ENCODE measurements around the gene NECTIN3.

Gene NECTIN3, protein sequence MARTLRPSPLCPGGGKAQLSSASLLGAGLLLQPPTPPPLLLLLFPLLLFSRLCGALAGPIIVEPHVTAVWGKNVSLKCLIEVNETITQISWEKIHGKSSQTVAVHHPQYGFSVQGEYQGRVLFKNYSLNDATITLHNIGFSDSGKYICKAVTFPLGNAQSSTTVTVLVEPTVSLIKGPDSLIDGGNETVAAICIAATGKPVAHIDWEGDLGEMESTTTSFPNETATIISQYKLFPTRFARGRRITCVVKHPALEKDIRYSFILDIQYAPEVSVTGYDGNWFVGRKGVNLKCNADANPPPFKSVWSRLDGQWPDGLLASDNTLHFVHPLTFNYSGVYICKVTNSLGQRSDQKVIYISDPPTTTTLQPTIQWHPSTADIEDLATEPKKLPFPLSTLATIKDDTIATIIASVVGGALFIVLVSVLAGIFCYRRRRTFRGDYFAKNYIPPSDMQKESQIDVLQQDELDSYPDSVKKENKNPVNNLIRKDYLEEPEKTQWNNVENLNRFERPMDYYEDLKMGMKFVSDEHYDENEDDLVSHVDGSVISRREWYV

DNA sequence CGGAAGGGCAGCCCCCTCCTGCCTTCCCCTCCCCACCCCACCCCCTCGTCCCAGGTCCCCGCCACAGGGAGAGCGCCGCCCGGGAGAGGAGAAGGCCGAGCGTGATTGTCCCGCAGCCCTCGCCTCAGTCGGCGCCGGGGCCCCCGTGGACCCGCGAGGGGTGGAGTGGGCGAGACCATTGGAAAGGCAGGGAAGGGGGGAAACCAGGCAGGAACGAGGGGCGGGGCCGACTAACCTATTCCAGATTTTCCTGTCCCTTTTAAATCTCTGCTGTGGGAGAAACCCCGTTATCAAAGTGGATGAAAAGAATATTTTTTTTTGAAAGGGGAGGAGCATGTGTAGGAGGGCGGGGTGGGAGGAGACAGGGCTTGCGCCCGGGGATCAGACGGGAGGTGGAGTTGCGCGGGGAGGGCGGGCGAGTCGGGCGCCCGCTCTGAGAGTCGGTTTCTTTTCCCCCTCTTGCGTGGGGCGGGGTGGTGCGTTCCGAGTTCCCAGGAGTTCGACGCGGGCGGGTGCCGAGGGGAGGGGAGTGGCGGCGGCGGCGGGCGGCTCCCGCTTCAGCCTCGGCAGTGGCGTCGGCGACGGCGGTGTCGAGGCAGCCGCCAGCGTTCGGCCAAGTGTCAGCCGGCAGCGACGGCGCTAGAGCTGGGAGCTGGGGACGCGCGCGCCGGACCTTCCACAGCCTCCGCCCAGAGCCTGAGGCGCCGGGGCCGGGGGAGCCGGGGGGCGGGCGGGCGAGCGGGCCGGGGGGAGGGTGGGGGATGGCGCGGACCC, at the start of gene NECTIN3:
TSS of gene NECTIN3 (plus strand) at position 560 of the 774 bp plus-strand sequence. CDS start at position 762, 202 bp downstream.
- DNase-seq, result peak; percentile 80

DNA sequence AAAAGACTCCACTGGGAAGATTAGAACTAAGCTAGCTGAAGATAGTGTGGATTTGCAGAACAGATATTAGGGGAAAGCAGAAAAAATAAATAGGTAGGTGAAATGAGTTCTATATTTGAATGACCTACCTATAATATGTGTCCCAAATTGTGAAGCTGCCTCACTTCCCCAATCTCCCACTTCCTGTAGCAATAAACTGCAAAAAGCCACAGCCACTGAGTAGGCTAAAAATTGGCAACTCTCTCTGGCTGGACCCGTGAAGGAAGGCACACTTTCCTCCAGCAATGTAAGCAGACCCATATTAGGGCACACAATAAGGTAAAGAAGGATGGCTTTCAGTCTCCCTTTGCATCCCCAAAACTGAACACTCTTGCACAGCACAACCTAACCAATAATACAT, 43.7 kb upstream of the NECTIN3 start:
- no peak for DNase-seq

DNA sequence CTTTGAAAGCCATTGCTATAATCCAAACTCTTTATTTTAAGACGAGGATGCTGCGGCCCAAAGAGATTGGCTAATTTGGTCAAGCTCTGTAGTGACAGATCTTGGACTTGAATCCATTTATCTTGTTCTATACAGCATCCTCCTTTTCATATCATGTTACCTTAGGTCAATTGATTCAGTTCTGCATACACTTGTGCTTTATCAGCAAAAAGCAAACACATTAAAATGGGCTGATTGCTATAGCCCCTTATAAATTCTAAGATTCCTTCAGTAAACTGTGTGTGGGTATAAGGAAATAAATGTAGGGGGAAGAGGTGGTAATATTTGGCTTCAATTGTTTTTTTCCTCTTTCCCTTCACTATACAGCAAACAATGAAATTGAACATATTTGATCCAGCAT, 40.1 kb upstream of the NECTIN3 start:
- DNase-seq, result no peak

DNA sequence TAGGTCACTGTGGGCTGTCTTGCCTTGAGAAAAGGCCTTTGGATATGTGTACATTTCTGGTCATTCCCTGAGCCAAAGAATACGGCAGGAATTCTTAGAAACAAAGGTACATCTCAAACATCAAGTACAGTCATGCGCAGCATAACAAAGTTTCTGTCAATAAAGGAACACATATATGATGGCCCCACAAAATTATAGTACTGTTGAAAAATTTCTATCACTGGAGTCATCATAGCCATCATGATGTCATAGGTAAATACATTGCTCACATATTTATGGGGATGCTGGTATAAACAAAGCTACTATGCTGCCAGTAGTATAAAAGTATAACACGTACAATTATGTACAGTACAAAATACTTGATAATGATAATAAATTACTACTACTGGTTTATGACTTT, 38.9 kb upstream of the NECTIN3 start:
- DNase-seq, result no peak

DNA sequence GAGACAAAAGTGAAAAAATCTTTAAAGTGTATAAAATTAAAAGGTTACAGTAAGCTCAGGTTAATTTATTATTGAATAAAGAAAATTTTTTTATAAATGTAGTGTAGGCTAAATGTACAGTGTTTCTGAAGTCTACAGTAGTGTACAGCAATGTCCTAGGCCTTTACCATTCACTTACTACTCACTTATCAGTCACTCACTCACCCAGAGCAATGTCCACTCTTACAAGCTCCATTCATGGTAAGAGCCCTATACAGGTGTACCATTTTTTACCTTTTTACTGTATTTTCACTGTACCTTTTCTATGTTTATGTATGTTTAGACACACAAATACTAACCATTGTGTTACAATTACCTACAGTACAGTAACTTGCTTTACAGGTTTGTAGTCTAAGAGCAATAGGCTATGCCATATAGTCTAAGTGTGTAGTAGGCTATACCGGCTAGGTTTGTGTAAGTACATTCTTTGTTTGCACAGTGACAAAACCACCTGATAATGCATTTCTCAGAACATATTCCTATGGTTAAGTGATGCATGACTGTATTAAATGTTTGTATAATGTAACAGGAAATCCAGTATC, 38.1 kb upstream of the NECTIN3 start:
- DNase-seq, result no peak

DNA sequence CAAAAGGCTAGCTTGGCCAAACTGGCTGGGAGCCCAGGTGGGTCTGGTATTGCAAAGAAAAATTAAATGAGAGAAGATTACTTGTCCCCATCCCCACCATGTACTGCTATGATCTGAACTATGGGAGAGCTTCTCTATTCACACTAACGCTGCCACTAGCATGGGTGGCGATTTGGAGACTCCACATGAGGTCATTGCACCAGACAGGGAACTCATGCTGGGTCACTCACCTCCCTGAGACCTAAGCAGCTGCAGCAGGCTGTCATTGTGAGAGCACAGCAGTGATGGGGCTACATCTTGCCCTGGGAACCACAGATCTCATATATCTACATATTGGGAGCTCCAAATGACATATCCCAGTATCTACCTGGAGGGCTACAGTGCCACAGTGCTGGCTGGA, 36.3 kb upstream of the NECTIN3 start:
- no peak for DNase-seq

DNA sequence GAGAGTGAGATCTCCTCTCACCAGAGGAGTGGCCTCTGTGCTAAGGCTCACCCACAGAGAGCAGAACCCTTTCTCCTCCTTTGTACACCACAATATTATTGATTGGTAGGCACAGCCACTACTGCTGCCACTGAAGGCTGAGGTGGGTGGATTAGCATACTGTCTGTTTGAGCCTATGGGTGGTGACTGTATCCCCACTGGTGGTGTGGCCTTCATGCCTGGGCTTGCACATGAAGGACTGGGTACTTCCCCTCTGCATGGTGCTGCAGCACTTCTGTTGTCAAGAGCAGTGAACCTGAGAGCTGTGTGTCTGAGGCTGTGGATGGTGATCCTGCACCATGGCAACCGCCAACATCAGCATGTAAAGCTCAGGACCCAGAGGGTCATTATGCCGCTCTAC, 35.7 kb upstream of the NECTIN3 start:
- no peak for DNase-seq

DNA sequence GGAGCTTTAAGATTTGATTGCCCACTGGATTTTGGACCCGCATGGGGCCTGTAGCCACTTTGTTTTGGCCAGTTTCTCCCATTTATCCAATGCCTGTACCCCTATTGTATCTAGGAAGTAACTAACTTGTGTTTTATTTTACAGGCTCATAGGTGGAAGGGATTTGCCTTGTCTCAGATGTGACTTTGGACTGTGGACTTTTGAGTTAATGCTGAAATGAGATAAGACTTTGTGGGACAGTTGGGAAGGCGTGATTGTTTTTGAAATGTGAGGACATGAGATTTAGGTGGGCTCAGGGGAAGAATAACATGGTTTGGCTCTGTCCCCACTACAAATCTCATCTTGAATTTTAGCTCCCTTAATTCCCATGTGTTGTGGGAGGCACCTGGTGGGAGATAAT, 30.7 kb upstream of the NECTIN3 start:
- DNase-seq, result no peak

DNA sequence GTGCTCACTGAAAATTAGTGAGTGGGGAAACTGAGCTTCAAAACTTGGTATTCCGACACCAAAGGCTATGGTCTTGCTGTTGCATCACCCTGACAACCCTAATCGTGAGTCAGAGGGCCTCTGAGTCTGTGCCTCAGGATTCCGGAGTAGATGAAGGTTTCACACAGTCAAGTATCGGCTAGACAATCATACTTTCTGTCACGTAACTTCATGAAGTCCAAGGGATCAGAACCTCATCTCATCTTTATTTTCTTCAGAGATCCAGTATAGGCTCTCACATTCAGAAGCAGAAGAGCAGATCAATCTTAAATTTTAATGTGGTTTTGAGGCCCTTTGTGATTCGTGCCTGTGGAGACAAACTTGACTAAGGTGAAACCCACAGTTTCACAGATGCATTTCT, 26.1 kb upstream of the NECTIN3 start:
- DNase-seq, result no peak

DNA sequence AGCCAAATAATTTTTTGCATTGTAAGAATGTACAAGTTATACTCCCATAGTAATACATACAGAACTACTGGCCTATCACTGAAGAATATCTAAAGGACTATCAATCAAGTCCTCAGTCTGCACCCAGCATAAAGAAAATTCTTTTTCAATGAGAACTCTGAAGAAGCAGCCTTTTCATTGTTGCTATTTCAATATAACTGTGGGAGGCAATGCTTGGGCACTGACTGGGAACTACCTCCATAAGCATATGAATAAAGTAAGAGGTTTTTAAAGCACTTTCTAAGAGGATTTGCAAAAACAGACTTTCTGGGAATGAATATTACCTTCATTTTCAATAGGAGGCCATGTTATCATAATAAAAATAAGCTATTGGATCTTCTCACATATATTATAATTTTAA, 24.6 kb upstream of the NECTIN3 start:
- DNase-seq, result no peak

DNA sequence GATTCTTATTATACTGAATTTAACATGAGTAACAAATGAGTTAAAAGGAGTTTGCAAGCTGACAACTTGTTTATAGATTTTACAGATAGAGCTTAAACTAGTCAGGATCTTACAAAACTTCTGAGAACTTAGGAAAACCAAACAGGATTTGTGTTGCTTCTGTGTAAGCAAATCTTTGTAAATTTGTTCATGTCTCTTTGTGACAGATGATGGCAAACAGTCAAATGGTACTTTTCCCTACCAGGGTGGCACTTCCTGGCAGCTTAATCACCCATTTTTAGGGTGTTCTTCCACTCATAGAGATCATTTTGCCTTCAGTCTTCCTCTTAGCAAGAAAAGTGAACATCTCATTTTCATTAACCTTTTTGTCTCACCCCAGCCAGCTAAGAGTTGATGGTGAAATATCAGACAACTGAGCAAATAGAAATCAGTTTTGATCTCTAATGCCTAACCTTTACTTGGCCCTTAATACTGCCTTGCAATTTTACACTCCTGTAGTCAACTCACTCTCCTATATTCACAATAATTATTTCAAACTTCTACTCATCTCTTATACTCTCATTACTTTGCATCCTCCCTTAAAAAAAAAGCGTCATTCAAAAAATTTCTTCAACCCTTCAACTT, 23.7 kb upstream of the NECTIN3 start:
- DNase-seq, result no peak

DNA sequence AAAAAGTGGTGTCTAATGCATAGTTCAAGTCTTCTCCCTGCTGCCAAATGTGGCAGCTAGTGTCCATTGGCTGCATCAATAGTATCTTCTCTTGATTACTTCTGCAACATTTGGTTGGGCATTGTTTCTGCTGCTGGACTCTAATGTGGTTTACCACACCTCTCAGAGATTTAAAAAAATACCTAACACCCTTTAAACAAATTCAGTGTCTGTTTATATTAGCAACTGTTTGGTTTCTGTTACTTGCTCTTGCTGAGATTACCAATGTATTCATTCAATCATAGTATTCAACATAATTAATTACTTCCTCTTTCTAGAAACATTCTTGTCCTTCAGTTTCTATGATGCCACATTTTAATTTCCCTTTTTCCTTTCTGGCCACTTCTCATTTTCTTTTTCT, 20.3 kb upstream of the NECTIN3 start:
- no peak for DNase-seq

DNA sequence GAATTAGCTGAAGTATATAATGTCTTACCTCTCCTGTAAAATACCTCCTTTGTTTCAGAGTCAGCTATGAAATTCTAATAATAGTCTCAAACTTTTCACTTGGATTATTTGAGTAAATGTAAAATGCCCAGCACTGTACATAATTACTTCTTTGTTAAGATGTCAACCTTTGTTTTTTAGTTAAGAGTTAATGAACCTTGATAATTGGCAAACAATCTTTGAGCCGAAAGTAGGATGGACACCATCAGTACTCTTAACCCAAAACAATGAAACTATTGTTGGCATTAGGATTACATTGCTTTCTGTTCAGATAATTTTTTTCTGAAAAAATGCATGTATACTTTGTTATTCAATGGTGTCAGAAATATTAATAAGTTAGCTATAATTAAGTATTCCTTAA, 3.0 kb upstream of the NECTIN3 start:
- DNase-seq, result no peak

DNA sequence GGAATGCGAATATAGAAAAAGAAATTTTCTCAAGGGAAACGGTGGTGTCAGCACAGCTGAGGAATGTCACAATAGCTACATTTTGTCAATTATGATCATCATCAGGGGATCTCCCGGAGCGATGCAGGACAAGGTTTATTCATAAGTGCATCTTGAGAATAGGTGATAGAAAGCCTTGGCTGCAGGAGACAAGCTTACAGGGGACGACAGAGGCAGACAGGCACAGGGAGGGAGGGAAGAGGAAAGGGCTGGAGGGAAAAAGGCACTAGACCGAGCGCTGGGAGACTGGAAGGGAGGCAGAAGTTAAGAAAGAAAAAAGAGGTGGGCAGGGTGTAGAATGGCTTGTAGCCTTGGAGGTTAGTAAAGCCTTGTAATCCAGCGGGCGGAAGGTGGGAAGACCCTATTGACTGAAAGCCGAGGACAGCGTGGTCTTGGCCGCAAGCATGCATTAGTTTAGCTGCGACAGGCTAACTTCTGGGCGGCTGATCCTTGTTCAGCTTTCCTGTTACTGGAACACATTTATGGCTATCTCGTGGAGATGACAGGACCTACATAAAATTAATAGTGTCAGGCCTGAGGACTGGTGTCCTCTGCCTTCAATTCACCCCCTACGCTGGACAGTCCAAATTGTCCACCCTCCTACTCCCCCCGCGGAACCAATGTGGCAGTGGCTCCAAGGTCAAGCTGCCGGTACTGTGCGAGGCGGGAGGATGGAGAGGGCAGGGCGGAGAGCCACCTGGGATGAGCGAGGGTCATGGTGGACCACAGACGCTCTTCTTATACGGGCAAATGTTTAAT, 1.4 kb upstream of the NECTIN3 start:
- no peak for DNase-seq

DNA sequence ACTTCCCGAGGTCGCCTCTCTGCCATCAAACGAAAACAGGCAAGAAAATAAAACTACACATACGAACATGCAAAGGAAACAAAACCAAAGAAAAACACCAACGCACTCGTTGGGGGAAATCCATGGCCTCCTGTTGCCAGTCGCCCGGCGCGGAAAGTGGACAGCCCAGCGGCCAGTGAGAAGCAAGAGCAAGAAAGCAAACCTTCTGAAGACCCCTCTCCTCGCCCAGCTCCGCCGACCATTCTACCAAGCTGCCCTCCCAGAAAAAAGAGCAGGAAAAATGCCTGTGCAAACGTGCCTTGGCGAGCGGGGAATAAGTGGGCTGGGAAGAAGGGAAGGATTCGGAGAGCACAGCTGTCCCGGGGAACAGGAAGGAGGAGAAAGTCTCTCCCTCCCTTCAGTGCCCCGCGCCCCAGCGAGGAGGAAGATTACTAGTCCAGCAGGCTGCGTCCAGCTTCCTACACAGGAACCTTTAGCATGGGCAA, 802 bp upstream of the NECTIN3 start:
- DNase-seq, result no peak

DNA sequence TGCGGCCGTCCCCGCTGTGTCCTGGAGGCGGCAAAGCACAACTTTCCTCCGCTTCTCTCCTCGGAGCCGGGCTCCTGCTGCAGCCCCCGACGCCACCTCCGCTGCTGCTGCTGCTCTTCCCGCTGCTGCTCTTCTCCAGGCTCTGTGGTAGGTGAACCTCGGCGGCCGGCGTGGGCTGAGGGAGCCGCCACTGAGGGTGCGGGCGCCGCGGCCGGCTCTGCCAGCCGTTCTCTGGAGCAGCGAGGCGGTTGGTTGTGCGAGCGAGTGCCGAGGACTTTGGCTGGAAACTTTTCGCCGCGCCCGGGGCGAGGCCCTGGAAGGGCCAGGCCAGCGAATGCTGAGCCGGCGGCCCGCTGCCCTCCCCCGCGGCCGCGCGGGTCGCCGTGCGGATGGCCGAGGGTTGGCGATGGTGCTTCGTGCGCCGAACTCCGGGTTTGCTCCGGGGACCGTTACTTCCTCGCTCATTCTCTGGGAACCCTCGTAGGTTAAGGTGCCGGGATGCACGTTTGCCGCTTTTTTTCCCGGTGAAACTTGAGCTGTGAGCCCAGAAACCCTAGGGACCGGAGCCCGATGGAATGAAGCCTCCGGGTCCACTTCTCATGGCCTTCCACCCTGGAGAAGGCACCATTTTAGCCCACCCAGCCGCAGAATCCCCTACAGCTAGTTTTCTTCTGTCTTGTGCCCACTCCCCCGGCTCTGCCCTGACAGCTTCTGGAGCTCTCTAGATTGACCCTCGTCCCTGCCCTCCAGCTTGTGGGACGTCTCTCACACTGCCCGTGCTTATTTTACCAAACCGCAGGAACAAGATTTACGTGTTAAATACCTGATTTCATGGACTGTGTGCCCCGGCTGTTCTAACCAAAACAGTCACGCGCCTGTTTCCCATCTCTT, 660 bp downstream of the NECTIN3 start:
- no peak for DNase-seq

DNA sequence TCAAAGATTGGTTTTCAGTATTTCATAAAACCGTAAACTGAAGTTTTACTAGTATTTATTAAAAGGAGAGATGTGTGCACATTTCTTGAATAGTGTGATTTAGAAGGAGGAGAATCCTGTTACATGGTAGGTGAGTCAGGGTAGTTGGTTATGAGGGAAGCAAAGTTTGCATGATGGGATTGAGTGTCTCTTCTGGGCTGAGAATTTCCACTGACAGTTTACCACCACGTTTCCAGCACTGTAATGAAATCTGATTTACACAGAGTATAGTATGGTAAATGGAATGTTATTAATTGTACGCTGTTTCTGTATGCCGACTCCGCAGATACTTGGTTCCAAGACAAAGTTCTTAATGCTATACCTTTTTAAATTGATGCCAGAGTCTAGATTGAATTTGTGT, 1.6 kb downstream of the NECTIN3 start:
- no peak for DNase-seq

DNA sequence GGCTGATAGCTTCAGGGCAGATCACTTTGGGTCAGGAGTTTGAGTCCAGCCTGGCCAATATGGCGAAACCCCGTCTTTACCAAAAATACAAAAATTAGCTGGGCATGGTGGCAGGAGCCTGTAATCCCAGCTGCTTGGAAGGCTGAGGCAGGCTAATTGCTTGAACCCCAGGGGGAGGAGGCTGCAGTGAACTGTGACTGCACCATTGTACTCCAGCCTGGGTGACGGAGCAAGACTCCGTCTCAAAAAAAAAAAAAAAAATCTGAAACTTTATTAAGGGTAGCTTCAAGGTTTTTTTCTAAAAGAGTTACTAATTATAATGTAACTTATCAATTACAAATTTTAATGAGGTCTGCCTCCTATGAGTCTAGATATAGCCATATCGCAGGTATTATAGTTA, 5.1 kb downstream of the NECTIN3 start:
- no peak for DNase-seq

DNA sequence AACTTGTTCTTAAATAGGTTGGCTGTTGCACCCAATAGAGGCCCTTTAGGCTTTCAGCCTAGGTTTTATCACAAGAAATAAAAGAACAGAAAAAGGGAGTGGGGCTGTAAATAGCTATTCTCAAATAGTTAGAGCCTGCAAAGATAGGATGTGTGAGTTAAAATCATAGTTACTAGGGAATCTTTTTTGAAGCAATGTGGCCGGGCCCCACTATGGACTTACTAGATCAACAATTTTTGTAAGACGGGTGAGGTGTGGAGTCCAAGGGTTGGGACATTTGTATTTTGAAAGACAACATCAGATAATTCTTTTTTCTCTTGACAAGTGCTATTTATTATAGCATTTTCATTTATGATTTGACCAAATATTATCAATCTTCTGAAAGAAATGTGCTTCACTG, 5.8 kb downstream of the NECTIN3 start:
- DNase-seq, result no peak

DNA sequence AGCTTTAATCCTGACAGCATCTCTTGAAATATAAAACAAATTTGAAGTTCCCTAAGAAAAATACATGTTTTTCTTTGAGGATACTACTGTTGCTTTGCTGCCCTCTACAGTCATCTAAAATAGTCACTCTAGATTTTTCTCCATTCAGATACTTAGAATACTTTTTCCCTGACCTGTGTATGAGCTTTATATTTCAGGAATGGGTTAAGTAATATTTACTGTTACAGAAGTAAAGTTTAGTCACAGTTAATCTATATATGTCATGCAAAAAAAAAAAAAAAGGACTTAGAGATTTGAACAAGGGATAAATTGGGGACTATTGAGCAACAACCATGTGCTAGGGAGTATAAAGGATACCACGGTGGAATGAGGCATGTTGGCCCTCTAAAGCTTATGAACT, 8.8 kb downstream of the NECTIN3 start:
- no peak for DNase-seq

DNA sequence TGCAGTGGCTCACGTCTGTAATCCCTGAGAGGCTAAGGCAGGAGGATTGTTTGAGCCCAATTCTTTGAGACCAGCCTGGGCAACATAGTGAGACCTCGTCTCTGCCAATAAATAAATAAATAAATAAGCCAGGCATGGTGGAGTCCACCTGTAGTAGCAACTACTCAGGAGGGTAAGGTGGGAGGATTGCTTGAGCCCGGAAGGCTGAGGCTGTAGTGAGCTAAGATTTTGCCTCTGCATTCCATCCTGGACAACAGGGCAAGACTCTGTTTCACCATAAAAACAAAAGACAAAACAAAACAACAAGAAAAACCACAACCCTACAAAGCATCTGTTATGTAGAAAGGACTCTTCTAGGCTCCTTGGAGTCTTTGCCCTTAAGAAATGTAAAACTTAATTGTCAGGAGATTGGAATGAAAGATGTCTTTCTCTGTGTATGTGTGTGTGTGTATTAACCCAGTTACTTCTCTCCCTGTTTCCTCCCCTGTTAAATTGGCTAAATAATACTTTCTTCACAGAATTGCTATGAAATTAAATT, 9.5 kb downstream of the NECTIN3 start:
- DNase-seq, result no peak

Measured in NK-92 treated with Interleukin-12 subunit alpha and Interleukin-12 subunit beta, amount 100 ng/mL, for 24 hours (cell line).